Measurements from ENCODE around the gene DBR1. TPM values are rescaled to one million over a fixed set of nuclear protein-coding genes. Genes with fewer than 3 reads are reported as not detected.

DBR1 gene
- total and polyA plus RNA-seq, 2 experiments from 2014 or later: 12.3 to 16.9 TPM

GRCh38 chr3:138206196-138206595, 31.5 kb upstream of the DBR1 start:
- Histone ChIP-seq H3K36me3 (ENCODE audit: low read depth) (no peaks in the 10 kb centered on the region), H3K4me2 (ENCODE audit: unreplicated experiment) (no peak overlapping the region), H3K27me3 (replicated peaks; ENCODE audit: insufficient read depth) (no peaks in the 10 kb centered on the region), H3K9me3 (ENCODE audit: low read depth) (no peaks in the 10 kb centered on the region), H3K9ac (no peak overlapping the region), H2AFZ (no peak overlapping the region), H3K4me1 (ENCODE audit: insufficient read depth) (no peaks in the 10 kb centered on the region), H3K4me3 (no peak overlapping the region), H3F3A (ENCODE audit: insufficient read depth) (no peaks in the 10 kb centered on the region), H4K20me1 (ENCODE audit: insufficient read depth) (peaks cover 28% of the 10 kb centered on the region; the same call in 1 of the 2 replicates), H3K9me2 (ENCODE audit: insufficient read depth) (no peaks in the 10 kb centered on the region; the same call in 1 of the 2 replicates), H3K27ac (no peak overlapping the region), H3K79me2 (ENCODE audit: insufficient read depth) (peaks cover 100% of the 10 kb centered on the region)
- WGBS, 2 experiments (ENCODE audit: low coverage in 1 of 2, low lambda C conversion rate in 2 of 2, missing lambda C conversion rate in 2 of 2): 98 to 100% methylated on average over 2 of the region's 2 CpGs
- in situ Hi-C loops (cut with MboI): no loop called here
- no peak for DNase-seq
- TF ChIP-seq EZH2 (IDR thresholded peaks at IDR 0.05; ENCODE audit: insufficient read depth, poor library complexity, severe bottlenecking) (no peak), EZH2phosphoT487 (IDR thresholded peaks at IDR 0.05; ENCODE audit: insufficient read depth, low read depth) (no peak)

- Histone ChIP-seq H3K4me3 (no peak overlapping the region), H3K27ac (no peak overlapping the region), H3K4me2 (ENCODE audit: unreplicated experiment) (no peak overlapping the region), H3K9ac (no peak overlapping the region), H2AFZ (no peak overlapping the region), H3K27me3 (replicated peaks; ENCODE audit: insufficient read depth) (no peaks in the 10 kb centered on the region), H3K79me2 (ENCODE audit: insufficient read depth) (peaks cover 100% of the 10 kb centered on the region), H3F3A (ENCODE audit: insufficient read depth) (no peaks in the 10 kb centered on the region), H3K9me3 (ENCODE audit: low read depth) (no peaks in the 10 kb centered on the region), H3K36me3 (ENCODE audit: low read depth) (no peaks in the 10 kb centered on the region), H3K9me2 (ENCODE audit: insufficient read depth) (no peaks in the 10 kb centered on the region; the same call in 1 of the 2 replicates), H3K4me1 (ENCODE audit: insufficient read depth) (no peaks in the 10 kb centered on the region), H4K20me1 (ENCODE audit: insufficient read depth) (peaks cover 28% of the 10 kb centered on the region; the same call in 1 of the 2 replicates)
- DNase-seq: no peak
- TF ChIP-seq EZH2 (IDR thresholded peaks at IDR 0.05; ENCODE audit: insufficient read depth, poor library complexity, severe bottlenecking) (no peak), EZH2phosphoT487 (IDR thresholded peaks at IDR 0.05; ENCODE audit: insufficient read depth, low read depth) (no peak)
- in situ Hi-C loops (cut with MboI): no loop called here
- 74 to 81% methylated on average over 5 of the region's 5 CpGs for WGBS, 2 experiments (ENCODE audit: low coverage in 1 of 2, low lambda C conversion rate in 2 of 2, missing lambda C conversion rate in 2 of 2)
Measured at GRCh38 chr3:138205527-138205926, 30.8 kb upstream of the DBR1 start.

- Histone ChIP-seq H3K27ac (no peak overlapping the region), H3F3A (ENCODE audit: insufficient read depth) (no peaks in the 10 kb centered on the region), H3K9ac (no peak overlapping the region), H3K27me3 (replicated peaks; ENCODE audit: insufficient read depth) (no peaks in the 10 kb centered on the region), H3K79me2 (ENCODE audit: insufficient read depth) (peaks cover 100% of the 10 kb centered on the region), H3K4me1 (ENCODE audit: insufficient read depth) (no peaks in the 10 kb centered on the region), H3K9me3 (ENCODE audit: low read depth) (no peaks in the 10 kb centered on the region), H2AFZ (no peak overlapping the region), H3K4me3 (no peak overlapping the region), H3K4me2 (ENCODE audit: unreplicated experiment) (no peak overlapping the region), H3K36me3 (ENCODE audit: low read depth) (no peaks in the 10 kb centered on the region), H4K20me1 (ENCODE audit: insufficient read depth) (peaks cover 39% of the 10 kb centered on the region), H3K9me2 (ENCODE audit: insufficient read depth) (no peaks in the 10 kb centered on the region)
- TF ChIP-seq EZH2 (IDR thresholded peaks at IDR 0.05; ENCODE audit: insufficient read depth, poor library complexity, severe bottlenecking) (no peak), EZH2phosphoT487 (IDR thresholded peaks at IDR 0.05; ENCODE audit: insufficient read depth, low read depth) (no peak)
- WGBS, 2 experiments (ENCODE audit: low coverage in 1 of 2, low lambda C conversion rate in 2 of 2, missing lambda C conversion rate in 2 of 2): 89 to 95% methylated on average over 4 of the region's 4 CpGs
- in situ Hi-C loops (cut with MboI): no loop called here
- DNase-seq: no peak
Measured at GRCh38 chr3:138203938-138204337, 29.2 kb upstream of the DBR1 start.

- H2AFZ ChIP-seq: no peak overlapping the region
- peaks cover 39% of the 10 kb centered on the region for H4K20me1 ChIP-seq (ENCODE audit: insufficient read depth)
- no peak overlapping the region for H3K27ac ChIP-seq
- no peak for TF ChIP-seq EZH2phosphoT487 (IDR thresholded peaks at IDR 0.05; ENCODE audit: insufficient read depth, low read depth)
- no peak for TF ChIP-seq EZH2 (IDR thresholded peaks at IDR 0.05; ENCODE audit: insufficient read depth, poor library complexity, severe bottlenecking)
- in situ Hi-C loops (cut with MboI): no loop called here
- H3K4me3 ChIP-seq: no peak overlapping the region
- H3K9me2 ChIP-seq (ENCODE audit: insufficient read depth): no peaks in the 10 kb centered on the region
- H3K9ac ChIP-seq: no peak overlapping the region
- no peaks in the 10 kb centered on the region for H3K36me3 ChIP-seq (ENCODE audit: low read depth)
- peaks cover 100% of the 10 kb centered on the region for H3K79me2 ChIP-seq (ENCODE audit: insufficient read depth)
- no peaks in the 10 kb centered on the region for H3K9me3 ChIP-seq (ENCODE audit: low read depth)
- no peaks in the 10 kb centered on the region for H3F3A ChIP-seq (ENCODE audit: insufficient read depth)
- WGBS, 2 experiments (ENCODE audit: low coverage in 1 of 2, low lambda C conversion rate in 2 of 2, missing lambda C conversion rate in 2 of 2): 74 to 84% methylated on average over 3 of the region's 3 CpGs
- no peaks in the 10 kb centered on the region for H3K27me3 ChIP-seq (replicated peaks; ENCODE audit: insufficient read depth)
- no peak overlapping the region for H3K4me2 ChIP-seq (ENCODE audit: unreplicated experiment)
- DNase-seq: no peak
- no peaks in the 10 kb centered on the region for H3K4me1 ChIP-seq (ENCODE audit: insufficient read depth)
Measured at GRCh38 chr3:138202945-138203701, 28.4 kb upstream of the DBR1 start.
